ENCODE data around the gene CLDN14. TPM values are rescaled to one million over a fixed set of nuclear protein-coding genes. Genes with fewer than 3 reads are reported as not detected.

CLDN14 gene
- not detected for polyA plus RNA-seq (2013, experiment 1 of 4)
- polyA plus RNA-seq (2013, experiment 2 of 4) = not detected
- not detected for polyA plus RNA-seq (2013, experiment 3 of 4)
- polyA plus RNA-seq (2013, experiment 4 of 4) = not detected

- H3K27ac ChIP-seq (ENCODE audit: insufficient read depth, low read depth, low read length, poor library complexity, severe bottlenecking) = no peak within 1 kb of the TSS
- 95% methylated on average over 24 to 25 of the region's 25 CpGs for WGBS, 2 experiments
- no peaks in the 10 kb centered on the region for H3K36me3 ChIP-seq (ENCODE audit: control insufficient read depth, insufficient read depth, low read length)
- no peaks in the 10 kb centered on the region for H3K27me3 ChIP-seq (ENCODE audit: control insufficient read depth, insufficient read depth, low read length, poor library complexity, severe bottlenecking)
- no peak within 1 kb of the TSS for H3K4me3 ChIP-seq (ENCODE audit: insufficient read depth, low read depth, low read length)
- H3K9me3 ChIP-seq (ENCODE audit: control insufficient read depth, low read length) = no peaks in the 10 kb centered on the region
- no peaks in the 10 kb centered on the region for H3K4me1 ChIP-seq (ENCODE audit: control insufficient read depth, insufficient read depth, low read length)
These were observed at the start of gene CLDN14 for GRCh38 chr21:36479415-36480402. Gene CLDN14, minus strand, starts transcription at chr21:36480122. Its CDS starts 18,427 bp downstream, at chr21:36461695.

GRCh38 chr21:36528716-36529115, 48.8 kb upstream of the CLDN14 start:
- Histone ChIP-seq H3K27ac (ENCODE audit: insufficient read depth, low read depth, low read length, poor library complexity, severe bottlenecking) (no peak overlapping the region), H3K9me3 (ENCODE audit: control insufficient read depth, low read length) (no peaks in the 10 kb centered on the region), H3K4me1 (ENCODE audit: control insufficient read depth, insufficient read depth, low read length) (no peaks in the 10 kb centered on the region), H3K4me3 (ENCODE audit: insufficient read depth, low read depth, low read length) (no peak overlapping the region), H3K27me3 (ENCODE audit: control insufficient read depth, insufficient read depth, low read length, poor library complexity, severe bottlenecking) (no peaks in the 10 kb centered on the region), H3K36me3 (ENCODE audit: control insufficient read depth, insufficient read depth, low read length) (no peaks in the 10 kb centered on the region)
- 94 to 96% methylated on average over 6 of the region's 6 CpGs for WGBS, 2 experiments

- Histone ChIP-seq H3K27me3 (ENCODE audit: control insufficient read depth, insufficient read depth, low read length, poor library complexity, severe bottlenecking) (no peaks in the 10 kb centered on the region), H3K9me3 (ENCODE audit: control insufficient read depth, low read length) (no peaks in the 10 kb centered on the region), H3K27ac (ENCODE audit: insufficient read depth, low read depth, low read length, poor library complexity, severe bottlenecking) (no peak overlapping the region), H3K36me3 (ENCODE audit: control insufficient read depth, insufficient read depth, low read length) (no peaks in the 10 kb centered on the region), H3K4me1 (ENCODE audit: control insufficient read depth, insufficient read depth, low read length) (no peaks in the 10 kb centered on the region), H3K4me3 (ENCODE audit: insufficient read depth, low read depth, low read length) (no peak overlapping the region)
- 96 to 99% methylated on average over 6 of the region's 6 CpGs for WGBS, 2 experiments
These were observed 47.4 kb upstream of the CLDN14 start for GRCh38 chr21:36527317-36527716.

- H3K9me3 ChIP-seq (ENCODE audit: control insufficient read depth, low read length) = no peaks in the 10 kb centered on the region
- no peaks in the 10 kb centered on the region for H3K36me3 ChIP-seq (ENCODE audit: control insufficient read depth, insufficient read depth, low read length)
- no peak overlapping the region for H3K4me3 ChIP-seq (ENCODE audit: insufficient read depth, low read depth, low read length)
- 96 to 98% methylated on average over 4 of the region's 4 CpGs for WGBS, 2 experiments
- H3K4me1 ChIP-seq (ENCODE audit: control insufficient read depth, insufficient read depth, low read length) = no peaks in the 10 kb centered on the region
- no peak overlapping the region for H3K27ac ChIP-seq (ENCODE audit: insufficient read depth, low read depth, low read length, poor library complexity, severe bottlenecking)
- H3K27me3 ChIP-seq (ENCODE audit: control insufficient read depth, insufficient read depth, low read length, poor library complexity, severe bottlenecking) = no peaks in the 10 kb centered on the region
These were observed 46.2 kb upstream of the CLDN14 start for GRCh38 chr21:36526104-36526503.

- H3K27ac ChIP-seq (ENCODE audit: insufficient read depth, low read depth, low read length, poor library complexity, severe bottlenecking) = no peak overlapping the region
- H3K36me3 ChIP-seq (ENCODE audit: control insufficient read depth, insufficient read depth, low read length) = no peaks in the 10 kb centered on the region
- WGBS, 2 experiments = 83 to 97% methylated on average over 8 to 9 of the region's 9 CpGs
- no peak overlapping the region for H3K4me3 ChIP-seq (ENCODE audit: insufficient read depth, low read depth, low read length)
- H3K9me3 ChIP-seq (ENCODE audit: control insufficient read depth, low read length) = no peaks in the 10 kb centered on the region
- H3K27me3 ChIP-seq (ENCODE audit: control insufficient read depth, insufficient read depth, low read length, poor library complexity, severe bottlenecking) = no peaks in the 10 kb centered on the region
- H3K4me1 ChIP-seq (ENCODE audit: control insufficient read depth, insufficient read depth, low read length) = no peaks in the 10 kb centered on the region
These were observed 44.6 kb upstream of the CLDN14 start for GRCh38 chr21:36524477-36524876.

- WGBS, 2 experiments = 96 to 97% methylated on average over 14 of the region's 14 CpGs
- Histone ChIP-seq H3K9me3 (ENCODE audit: control insufficient read depth, low read length) (no peaks in the 10 kb centered on the region), H3K36me3 (ENCODE audit: control insufficient read depth, insufficient read depth, low read length) (no peaks in the 10 kb centered on the region), H3K4me1 (ENCODE audit: control insufficient read depth, insufficient read depth, low read length) (no peaks in the 10 kb centered on the region), H3K27ac (ENCODE audit: insufficient read depth, low read depth, low read length, poor library complexity, severe bottlenecking) (no peak overlapping the region), H3K4me3 (ENCODE audit: insufficient read depth, low read depth, low read length) (no peak overlapping the region), H3K27me3 (ENCODE audit: control insufficient read depth, insufficient read depth, low read length, poor library complexity, severe bottlenecking) (no peaks in the 10 kb centered on the region)
These were observed 42.4 kb upstream of the CLDN14 start for GRCh38 chr21:36522219-36522808.

GRCh38 chr21:36518883-36519492, 39.1 kb upstream of the CLDN14 start:
- H3K4me1 ChIP-seq (ENCODE audit: control insufficient read depth, insufficient read depth, low read length) = no peaks in the 10 kb centered on the region
- WGBS, 2 experiments = 93% methylated on average over 10 of the region's 10 CpGs
- H3K27me3 ChIP-seq (ENCODE audit: control insufficient read depth, insufficient read depth, low read length, poor library complexity, severe bottlenecking) = no peaks in the 10 kb centered on the region
- H3K27ac ChIP-seq (ENCODE audit: insufficient read depth, low read depth, low read length, poor library complexity, severe bottlenecking) = no peak overlapping the region
- no peaks in the 10 kb centered on the region for H3K9me3 ChIP-seq (ENCODE audit: control insufficient read depth, low read length)
- no peak overlapping the region for H3K4me3 ChIP-seq (ENCODE audit: insufficient read depth, low read depth, low read length)
- no peaks in the 10 kb centered on the region for H3K36me3 ChIP-seq (ENCODE audit: control insufficient read depth, insufficient read depth, low read length)

GRCh38 chr21:36517366-36518075, 37.6 kb upstream of the CLDN14 start:
- Histone ChIP-seq H3K27me3 (ENCODE audit: control insufficient read depth, insufficient read depth, low read length, poor library complexity, severe bottlenecking) (no peaks in the 10 kb centered on the region), H3K4me1 (ENCODE audit: control insufficient read depth, insufficient read depth, low read length) (no peaks in the 10 kb centered on the region), H3K4me3 (ENCODE audit: insufficient read depth, low read depth, low read length) (no peak overlapping the region), H3K36me3 (ENCODE audit: control insufficient read depth, insufficient read depth, low read length) (no peaks in the 10 kb centered on the region), H3K27ac (ENCODE audit: insufficient read depth, low read depth, low read length, poor library complexity, severe bottlenecking) (no peak overlapping the region), H3K9me3 (ENCODE audit: control insufficient read depth, low read length) (no peaks in the 10 kb centered on the region)
- 90 to 93% methylated on average over 6 of the region's 6 CpGs for WGBS, 2 experiments

GRCh38 chr21:36516281-36516680, 36.4 kb upstream of the CLDN14 start:
- Histone ChIP-seq H3K9me3 (ENCODE audit: control insufficient read depth, low read length) (no peaks in the 10 kb centered on the region), H3K27me3 (ENCODE audit: control insufficient read depth, insufficient read depth, low read length, poor library complexity, severe bottlenecking) (no peaks in the 10 kb centered on the region), H3K36me3 (ENCODE audit: control insufficient read depth, insufficient read depth, low read length) (no peaks in the 10 kb centered on the region), H3K27ac (ENCODE audit: insufficient read depth, low read depth, low read length, poor library complexity, severe bottlenecking) (no peak overlapping the region), H3K4me1 (ENCODE audit: control insufficient read depth, insufficient read depth, low read length) (no peaks in the 10 kb centered on the region), H3K4me3 (ENCODE audit: insufficient read depth, low read depth, low read length) (no peak overlapping the region)
- WGBS, 2 experiments = 93 to 96% methylated on average over 3 of the region's 3 CpGs
